ENCODE measurements around the gene TRIP12. TPM values are rescaled to one million over a fixed set of nuclear protein-coding genes. Genes with fewer than 3 reads are reported as not detected.

Gene TRIP12
- total RNA-seq, 2 donors from 2014 or later: 182 to 289 TPM

GRCh38 chr2:229825476-229825875, 96.3 kb downstream of the TRIP12 start:
- H3K36me3 ChIP-seq: peaks cover 0 to 5% of the 10 kb centered on the region in 2 donors
- no peaks in the 10 kb centered on the region for H3K4me1 ChIP-seq (replicated peaks)
- no peak for DNase-seq (ENCODE audit: low spot score)
- H3K27ac ChIP-seq: no peak overlapping the region
- H3K9me3 ChIP-seq: no peaks in the 10 kb centered on the region
- H3K27me3 ChIP-seq (replicated peaks; ENCODE audit: insufficient read depth): no peaks in the 10 kb centered on the region
- no peak for TF ChIP-seq CTCF (IDR thresholded peaks at IDR 0.05)
- no peak for TF ChIP-seq POLR2AphosphoS5 (IDR thresholded peaks at IDR 0.05)
- TF ChIP-seq POLR2A (IDR thresholded peaks at IDR 0.05): no peak
- intact Hi-C loops (cut with DNase I): no loop called here
- no peak overlapping the region for H3K4me3 ChIP-seq
- WGBS: 82% methylated on average over 1 of the region's 1 CpG

- intact Hi-C loops (cut with DNase I): no loop called here
- 39% methylated on average over 3 of the region's 3 CpGs for WGBS
- no peak for DNase-seq (ENCODE audit: low spot score)
These were observed 100.5 kb downstream of the TRIP12 start for GRCh38 chr2:229821316-229821715.

GRCh38 chr2:229818230-229818629, 103.6 kb downstream of the TRIP12 start:
- intact Hi-C loops (cut with DNase I): no loop called here
- Histone ChIP-seq H3K36me3 (no peaks in the 10 kb centered on the region), H3K27ac (no peak overlapping the region), H3K4me1 (replicated peaks) (no peaks in the 10 kb centered on the region), H3K9me3 (no peaks in the 10 kb centered on the region), H3K27me3 (replicated peaks; ENCODE audit: insufficient read depth) (no peaks in the 10 kb centered on the region), H3K4me3 (no peak overlapping the region)
- TF ChIP-seq CTCF (IDR thresholded peaks at IDR 0.05): no peak
- no peak for TF ChIP-seq POLR2A (IDR thresholded peaks at IDR 0.05)
- no peak for TF ChIP-seq POLR2AphosphoS5 (IDR thresholded peaks at IDR 0.05)
- DNase-seq (ENCODE audit: low spot score): no peak
- 88% methylated on average over 3 of the region's 3 CpGs for WGBS

More at GRCh38 chr2:229821316-229821715, 100.5 kb downstream of the TRIP12 start:
- H3K4me1 ChIP-seq (replicated peaks): no peaks in the 10 kb centered on the region
- no peak overlapping the region for H3K4me3 ChIP-seq
- no peak overlapping the region for H3K27ac ChIP-seq
- peaks cover 0 to 1% of the 10 kb centered on the region in 2 donors for H3K36me3 ChIP-seq
- TF ChIP-seq CTCF (IDR thresholded peaks at IDR 0.05): no peak
- TF ChIP-seq POLR2A (IDR thresholded peaks at IDR 0.05): no peak
- TF ChIP-seq POLR2AphosphoS5 (IDR thresholded peaks at IDR 0.05): no peak
- H3K27me3 ChIP-seq (replicated peaks; ENCODE audit: insufficient read depth): no peaks in the 10 kb centered on the region
- H3K9me3 ChIP-seq: no peaks in the 10 kb centered on the region

DNA sequence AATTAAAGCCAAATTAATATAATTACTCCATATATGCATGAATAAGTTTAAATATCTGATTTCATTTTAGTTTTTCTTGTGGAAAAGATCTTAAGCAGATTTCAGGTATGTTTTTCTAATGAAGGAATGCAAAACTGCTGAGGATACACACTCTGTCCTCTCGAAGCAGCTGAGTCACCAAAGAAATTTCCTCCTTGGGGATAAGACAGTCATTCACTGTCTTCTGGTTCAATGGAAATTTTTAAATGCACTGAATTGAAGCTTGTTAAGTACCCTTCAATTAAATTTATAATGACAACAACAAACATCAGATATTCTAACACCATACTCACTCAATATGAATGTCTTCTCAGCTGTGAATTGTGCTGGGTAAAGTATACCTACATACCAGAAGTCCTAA, 106.0 kb downstream of the TRIP12 start:
- no peak for TF ChIP-seq POLR2AphosphoS5 (IDR thresholded peaks at IDR 0.05)
- no peak for TF ChIP-seq POLR2A (IDR thresholded peaks at IDR 0.05)
- H3K36me3 ChIP-seq: no peaks in the 10 kb centered on the region
- no peak overlapping the region for H3K27ac ChIP-seq
- H3K4me1 ChIP-seq (replicated peaks): peaks cover under 1% of the 10 kb centered on the region
- H3K9me3 ChIP-seq: no peaks in the 10 kb centered on the region
- H3K27me3 ChIP-seq (replicated peaks; ENCODE audit: insufficient read depth): no peaks in the 10 kb centered on the region
- H3K4me3 ChIP-seq: no peak overlapping the region
- 41% methylated on average over 1 of the region's 1 CpG for WGBS
- no peak for DNase-seq (ENCODE audit: low spot score)
- intact Hi-C loops (cut with DNase I): no loop called here

- no peak for DNase-seq (ENCODE audit: low spot score)
- intact Hi-C loops (cut with DNase I): no loop called here
- no peak overlapping the region for H3K27ac ChIP-seq
- H3K36me3 ChIP-seq: no peaks in the 10 kb centered on the region
- WGBS: 40% methylated on average over 4 of the region's 4 CpGs
- TF ChIP-seq POLR2A (IDR thresholded peaks at IDR 0.05) (no peak), POLR2AphosphoS5 (IDR thresholded peaks at IDR 0.05) (no peak), CTCF (IDR thresholded peaks at IDR 0.05) (no peak)
- peaks cover 2% of the 10 kb centered on the region for H3K4me1 ChIP-seq (replicated peaks)
- no peaks in the 10 kb centered on the region for H3K9me3 ChIP-seq
- H3K4me3 ChIP-seq: no peak overlapping the region
- no peaks in the 10 kb centered on the region for H3K27me3 ChIP-seq (replicated peaks; ENCODE audit: insufficient read depth)
These were observed 106.5 kb downstream of the TRIP12 start for GRCh38 chr2:229815342-229815741.

Measured in prostate gland (tissue), 2 donors.